OCI-LY1 (cell line): ENCODE measurements around the gene WWOX.

ENCODE experiments used
- CTCF ChIP-seq: fragments of 200-600 bp; sonication (generic), shearing (Covaris generic); IDR thresholded peaks from 2 replicates; pipeline ENCODE4 v1.5.1; 2017; ENCODE audit warnings: mild to moderate bottlenecking, antibody characterized with exemption, low read length, moderate library complexity, mixed read lengths
- EZH2 ChIP-seq: fragments of 200-600 bp; sonication (generic), shearing (Covaris generic); IDR thresholded peaks from 2 replicates; pipeline ENCODE4 v1.8.0; 2017; ENCODE audit warnings: borderline replicate concordance, mixed run types, mild to moderate bottlenecking, antibody characterized with exemption, low read length, moderate library complexity, mixed read lengths

DNA sequence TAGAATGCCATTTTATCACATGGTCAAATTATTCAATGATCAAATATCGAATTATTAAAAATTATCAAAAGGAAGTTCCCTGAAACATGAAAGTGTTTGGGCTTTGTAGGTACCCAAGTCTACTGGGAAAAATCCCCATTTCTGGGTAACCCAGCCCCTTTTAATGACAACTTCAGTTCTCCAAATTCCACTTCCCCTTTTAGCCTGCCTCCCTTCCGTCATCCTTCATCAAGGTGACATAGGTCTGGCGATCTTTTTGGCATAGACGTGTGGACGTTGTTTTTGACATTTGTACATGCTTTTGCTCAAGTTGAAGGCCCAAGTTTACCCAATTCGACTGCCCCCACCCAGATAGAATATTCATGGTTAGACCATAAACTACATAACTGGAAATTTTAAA, 840.1 kb downstream of the WWOX start:
- TF ChIP-seq CTCF (no peak), EZH2 (no peak)
